Activated effector memory CD4-positive, alpha-beta T cell treated with Interleukin-2 at 50 U/mL for 16 hours (primary cell): ENCODE results near the gene HNRNPA1.
"Not testable (repeated sequence)": the region's sequence is repeated elsewhere in the genome, so short reads cannot be mapped to it uniquely, and the experiment has no call there.

ENCODE experiments used
- DNase-seq: peaks from one replicate; pipeline ENCODE4 v3.0.0-alpha.2; 2020

HNRNPA1 gene

DNA sequence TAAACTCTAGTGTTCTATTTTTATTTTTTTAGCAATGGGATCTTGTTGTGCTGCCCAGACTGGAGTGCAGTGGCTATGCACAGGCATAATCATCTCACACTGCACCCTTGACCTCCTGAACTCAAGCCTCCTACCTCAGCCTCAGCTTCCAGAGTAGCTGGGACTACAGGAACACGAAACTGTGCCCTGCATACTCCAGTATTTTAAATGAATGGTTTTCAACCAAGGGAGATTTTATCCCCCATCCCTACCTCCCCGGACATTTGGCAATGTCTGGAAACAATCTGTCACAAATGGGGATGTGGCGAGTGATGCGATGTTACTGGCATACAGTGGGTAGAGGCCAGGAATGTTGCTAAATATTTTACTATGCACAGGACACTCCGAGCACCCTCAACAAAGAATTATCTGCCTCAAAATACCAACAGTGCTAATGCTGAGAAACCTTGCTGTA lies 2.7 kb upstream of the HNRNPA1 start:
- DNase-seq = no peak

GRCh38 chr12:54279227-54279631 lies 1.3 kb upstream of the HNRNPA1 start:
- DNase-seq = no peak

DNA sequence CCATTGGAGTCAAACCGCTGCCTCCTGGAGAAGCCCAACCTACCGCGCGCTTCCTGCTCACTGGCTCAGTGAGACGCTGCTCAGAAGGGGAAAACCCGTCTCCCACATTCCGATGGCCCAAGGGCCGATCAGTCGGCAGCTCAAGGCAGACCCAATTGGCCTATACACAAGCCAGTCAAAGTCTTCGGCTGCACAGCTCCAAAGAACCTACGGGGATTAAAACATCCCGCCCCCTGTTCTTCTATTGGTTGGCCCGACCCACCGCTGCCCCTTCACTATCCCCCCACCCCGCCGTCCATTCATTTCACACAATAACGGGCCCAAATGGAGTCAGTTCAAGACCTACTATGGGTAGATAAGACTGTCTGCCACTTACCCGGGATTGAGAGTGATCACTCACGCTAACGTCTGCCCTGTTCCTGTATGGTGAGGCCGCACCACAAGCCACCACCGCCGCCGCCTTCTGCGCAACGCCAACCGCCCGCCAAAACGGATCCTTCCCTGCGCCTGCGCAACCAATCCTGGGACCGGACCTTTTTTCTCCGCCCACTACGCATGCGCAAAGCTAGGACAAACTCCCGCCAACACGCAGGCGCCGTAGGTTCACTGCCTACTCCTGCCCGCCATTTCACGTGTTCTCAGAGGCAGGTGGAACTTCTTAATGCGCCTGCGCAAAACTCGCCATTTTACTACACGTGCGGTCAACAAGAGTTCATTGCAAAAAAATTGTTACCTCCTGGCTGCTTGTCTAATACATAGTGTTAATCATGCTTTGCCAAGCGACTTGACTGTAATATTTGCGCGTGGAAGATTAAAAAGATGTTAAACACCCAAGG lies 676 bp upstream of the HNRNPA1 start, which contains the start of gene CBX5:
Gene CBX5, minus strand, starts transcription at position 491 of the 836 bp plus-strand sequence. CDS start 22,472 bp downstream, outside the sequence.
- peak; percentile 99 for DNase-seq

DNA sequence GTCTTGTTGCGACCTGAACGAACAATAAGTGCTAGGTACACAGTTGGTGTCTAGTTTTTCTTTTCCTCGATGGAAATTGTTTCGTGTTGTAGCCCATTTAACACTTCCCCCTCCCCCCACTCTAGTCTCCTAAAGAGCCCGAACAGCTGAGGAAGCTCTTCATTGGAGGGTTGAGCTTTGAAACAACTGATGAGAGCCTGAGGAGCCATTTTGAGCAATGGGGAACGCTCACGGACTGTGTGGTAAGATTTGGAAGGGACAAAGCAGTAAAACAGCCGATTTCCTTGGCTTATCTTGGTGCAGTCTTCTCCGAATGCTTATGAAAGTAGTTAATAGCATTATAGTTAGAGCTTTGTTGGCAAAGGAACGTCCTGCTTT lies 724 bp downstream of the HNRNPA1 start:
- DNase-seq = not testable (repeated sequence)

- DNase-seq = not testable (repeated sequence)
Measured at GRCh38 chr12:54281694-54282093, 1.2 kb downstream of the HNRNPA1 start.

GRCh38 chr12:54282949-54283593 lies 2.5 kb downstream of the HNRNPA1 start:
- DNase-seq = no peak

- DNase-seq = not testable (repeated sequence)
Measured at GRCh38 chr12:54284070-54284780, 3.7 kb downstream of the HNRNPA1 start.

- DNase-seq = no peak
Measured at GRCh38 chr12:54285150-54286041, 4.9 kb downstream of the HNRNPA1 start.

GRCh38 chr12:54286042-54287030 lies 5.8 kb downstream of the HNRNPA1 start:
- no peak for DNase-seq

- DNase-seq = no peak
Measured at GRCh38 chr12:54287261-54288157, 7.0 kb downstream of the HNRNPA1 start.

- no peak for DNase-seq
Measured at GRCh38 chr12:54292083-54292930, 11.8 kb downstream of the HNRNPA1 start.

DNA sequence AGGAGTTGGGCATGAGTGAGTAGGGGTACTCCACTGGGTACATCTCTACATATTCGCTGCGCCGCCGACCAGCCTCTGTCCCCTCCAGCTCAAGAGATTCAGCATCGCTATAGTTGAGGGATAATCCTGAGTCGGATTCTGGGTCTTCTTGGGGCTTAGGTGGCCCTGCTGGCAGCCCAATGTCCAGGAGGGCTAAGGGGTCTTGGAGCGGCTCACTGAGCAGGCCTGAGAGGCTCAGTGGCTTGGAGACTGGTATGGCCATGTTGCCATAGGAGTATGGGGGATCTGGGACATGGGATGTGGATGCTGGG lies 12.4 kb downstream of the HNRNPA1 start:
- no peak for DNase-seq

GRCh38 chr12:54294152-54294952 lies 13.8 kb downstream of the HNRNPA1 start:
- DNase-seq = peak; percentile 36

GRCh38 chr12:54294953-54295566 lies 14.5 kb downstream of the HNRNPA1 start:
- no peak for DNase-seq

GRCh38 chr12:54296393-54297099 lies 16.0 kb downstream of the HNRNPA1 start:
- no peak for DNase-seq

DNA sequence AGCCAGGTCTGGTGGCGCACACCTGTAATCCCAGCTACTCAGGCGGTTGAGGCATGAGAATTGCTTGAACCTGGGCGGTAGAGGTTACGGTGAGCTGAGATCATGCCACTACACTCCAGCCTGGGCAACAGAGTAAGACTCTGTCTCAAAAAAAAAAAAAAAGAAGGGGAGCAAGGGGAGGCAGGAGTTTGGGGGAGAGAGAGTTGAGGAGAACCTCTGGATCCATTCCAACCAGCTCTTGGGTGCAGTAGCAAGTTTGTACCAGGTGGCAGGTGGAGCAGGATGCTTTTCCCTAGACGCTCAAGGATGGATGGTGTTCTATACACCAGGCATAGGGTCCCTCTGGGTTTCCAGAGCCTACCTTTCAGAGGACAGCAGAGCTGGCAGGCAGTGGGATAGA lies 18.4 kb downstream of the HNRNPA1 start:
- DNase-seq = no peak
